ENCODE measurements around the gene EIF4E.

Gene EIF4E

DNA sequence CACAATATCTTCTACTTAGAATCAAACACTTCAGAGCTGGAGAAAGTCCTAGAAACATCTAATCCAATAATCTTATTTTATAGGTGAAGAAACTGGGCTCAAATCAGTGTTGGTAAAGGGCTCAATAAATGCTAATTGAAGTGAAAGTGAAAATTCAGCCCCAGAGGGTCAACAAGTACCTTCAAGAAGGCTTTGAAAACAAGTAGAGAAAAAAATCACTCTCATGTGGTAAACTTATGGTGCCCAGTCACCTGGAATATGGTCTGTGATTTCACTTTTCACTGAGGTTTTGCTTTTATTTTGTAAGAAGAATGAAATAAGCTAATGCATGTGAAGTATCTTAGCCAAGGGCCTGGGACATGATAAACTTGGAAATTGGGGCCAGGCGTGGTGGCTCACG is 29.1 kb upstream of the EIF4E start:
- Histone ChIP-seq H3K27me3 (ENCODE audit: insufficient read depth, poor library complexity, severe bottlenecking) (no peaks in the 10 kb centered on the region), H3K4me3 (replicated peaks; ENCODE audit: insufficient read depth, low read length) (no peak overlapping the region), H3K27ac (replicated peaks) (no peak overlapping the region)
- TF ChIP-seq, protein P1, sequence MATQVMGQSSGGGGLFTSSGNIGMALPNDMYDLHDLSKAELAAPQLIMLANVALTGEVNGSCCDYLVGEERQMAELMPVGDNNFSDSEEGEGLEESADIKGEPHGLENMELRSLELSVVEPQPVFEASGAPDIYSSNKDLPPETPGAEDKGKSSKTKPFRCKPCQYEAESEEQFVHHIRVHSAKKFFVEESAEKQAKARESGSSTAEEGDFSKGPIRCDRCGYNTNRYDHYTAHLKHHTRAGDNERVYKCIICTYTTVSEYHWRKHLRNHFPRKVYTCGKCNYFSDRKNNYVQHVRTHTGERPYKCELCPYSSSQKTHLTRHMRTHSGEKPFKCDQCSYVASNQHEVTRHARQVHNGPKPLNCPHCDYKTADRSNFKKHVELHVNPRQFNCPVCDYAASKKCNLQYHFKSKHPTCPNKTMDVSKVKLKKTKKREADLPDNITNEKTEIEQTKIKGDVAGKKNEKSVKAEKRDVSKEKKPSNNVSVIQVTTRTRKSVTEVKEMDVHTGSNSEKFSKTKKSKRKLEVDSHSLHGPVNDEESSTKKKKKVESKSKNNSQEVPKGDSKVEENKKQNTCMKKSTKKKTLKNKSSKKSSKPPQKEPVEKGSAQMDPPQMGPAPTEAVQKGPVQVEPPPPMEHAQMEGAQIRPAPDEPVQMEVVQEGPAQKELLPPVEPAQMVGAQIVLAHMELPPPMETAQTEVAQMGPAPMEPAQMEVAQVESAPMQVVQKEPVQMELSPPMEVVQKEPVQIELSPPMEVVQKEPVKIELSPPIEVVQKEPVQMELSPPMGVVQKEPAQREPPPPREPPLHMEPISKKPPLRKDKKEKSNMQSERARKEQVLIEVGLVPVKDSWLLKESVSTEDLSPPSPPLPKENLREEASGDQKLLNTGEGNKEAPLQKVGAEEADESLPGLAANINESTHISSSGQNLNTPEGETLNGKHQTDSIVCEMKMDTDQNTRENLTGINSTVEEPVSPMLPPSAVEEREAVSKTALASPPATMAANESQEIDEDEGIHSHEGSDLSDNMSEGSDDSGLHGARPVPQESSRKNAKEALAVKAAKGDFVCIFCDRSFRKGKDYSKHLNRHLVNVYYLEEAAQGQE (IDR thresholded peaks at IDR 0.05; ENCODE audit: insufficient replicate concordance, low read depth): no peak
- TF ChIP-seq SPI1 (IDR thresholded peaks at IDR 0.05; ENCODE audit: borderline replicate concordance, low read depth): no peak
- TF ChIP-seq POLR2AphosphoS5 (IDR thresholded peaks at IDR 0.05; ENCODE audit: low read depth): no peak
- TF ChIP-seq GABPA (IDR thresholded peaks at IDR 0.05; ENCODE audit: low read depth): no peak
- TF ChIP-seq, protein P2, sequence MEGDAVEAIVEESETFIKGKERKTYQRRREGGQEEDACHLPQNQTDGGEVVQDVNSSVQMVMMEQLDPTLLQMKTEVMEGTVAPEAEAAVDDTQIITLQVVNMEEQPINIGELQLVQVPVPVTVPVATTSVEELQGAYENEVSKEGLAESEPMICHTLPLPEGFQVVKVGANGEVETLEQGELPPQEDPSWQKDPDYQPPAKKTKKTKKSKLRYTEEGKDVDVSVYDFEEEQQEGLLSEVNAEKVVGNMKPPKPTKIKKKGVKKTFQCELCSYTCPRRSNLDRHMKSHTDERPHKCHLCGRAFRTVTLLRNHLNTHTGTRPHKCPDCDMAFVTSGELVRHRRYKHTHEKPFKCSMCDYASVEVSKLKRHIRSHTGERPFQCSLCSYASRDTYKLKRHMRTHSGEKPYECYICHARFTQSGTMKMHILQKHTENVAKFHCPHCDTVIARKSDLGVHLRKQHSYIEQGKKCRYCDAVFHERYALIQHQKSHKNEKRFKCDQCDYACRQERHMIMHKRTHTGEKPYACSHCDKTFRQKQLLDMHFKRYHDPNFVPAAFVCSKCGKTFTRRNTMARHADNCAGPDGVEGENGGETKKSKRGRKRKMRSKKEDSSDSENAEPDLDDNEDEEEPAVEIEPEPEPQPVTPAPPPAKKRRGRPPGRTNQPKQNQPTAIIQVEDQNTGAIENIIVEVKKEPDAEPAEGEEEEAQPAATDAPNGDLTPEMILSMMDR (IDR thresholded peaks at IDR 0.05; ENCODE audit: insufficient read depth, low read length): no peak
- DNase-seq (ENCODE audit: low read depth in 1 of 2, low spot score in 1 of 2): no peak

DNA sequence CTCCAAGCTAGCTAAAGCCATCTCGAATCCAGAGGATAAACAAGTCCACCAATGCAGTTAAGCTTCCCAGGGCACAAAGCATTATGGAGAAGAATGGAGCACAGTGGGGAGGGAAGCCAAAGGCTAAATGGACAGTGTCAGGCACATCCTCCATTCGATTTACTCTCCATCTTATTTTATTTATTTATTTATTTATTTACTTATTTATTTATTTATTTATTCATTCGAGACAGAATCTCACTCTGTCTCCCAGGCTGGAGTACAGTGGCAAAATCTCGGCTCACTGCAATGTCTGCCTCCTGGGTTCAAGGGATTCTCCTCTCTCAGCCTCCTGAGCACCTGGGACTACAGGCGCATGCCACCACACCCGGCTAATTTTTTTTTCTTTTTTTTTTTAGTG is 26.3 kb upstream of the EIF4E start:
- no peaks in the 10 kb centered on the region for H3K27me3 ChIP-seq (ENCODE audit: insufficient read depth, poor library complexity, severe bottlenecking)
- no peak overlapping the region for H3K27ac ChIP-seq (replicated peaks)
- no peak overlapping the region for H3K4me3 ChIP-seq (replicated peaks; ENCODE audit: insufficient read depth, low read length)
- DNase-seq (ENCODE audit: low read depth in 1 of 2, low spot score in 1 of 2): no peak
- no peak for TF ChIP-seq POLR2AphosphoS5 (IDR thresholded peaks at IDR 0.05; ENCODE audit: low read depth)

DNA sequence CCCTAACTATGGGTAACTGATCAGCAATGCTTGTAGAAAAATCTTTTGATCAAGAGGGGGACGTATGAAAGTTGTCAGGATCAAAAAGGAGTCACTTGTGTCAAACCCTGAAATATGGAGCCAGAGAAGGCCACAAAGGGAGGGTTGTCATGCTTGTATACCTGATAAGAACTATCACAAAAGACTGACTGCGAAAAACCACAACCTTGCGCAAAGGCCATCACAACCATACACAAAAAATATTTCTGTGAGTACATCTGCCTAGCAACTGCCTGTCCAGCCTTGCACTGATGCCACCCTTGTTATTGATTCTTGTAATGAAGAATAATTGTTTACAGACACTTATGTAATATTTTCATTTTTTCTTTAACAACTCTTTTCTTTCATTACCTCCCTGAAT is 22.8 kb upstream of the EIF4E start:
- H3K27ac ChIP-seq (replicated peaks): no peak overlapping the region
- TF ChIP-seq, protein P1 (IDR thresholded peaks at IDR 0.05; ENCODE audit: insufficient replicate concordance, low read depth): no peak
- TF ChIP-seq, protein P2 (IDR thresholded peaks at IDR 0.05; ENCODE audit: insufficient read depth, low read length): no peak
- no peak for TF ChIP-seq GABPA (IDR thresholded peaks at IDR 0.05; ENCODE audit: low read depth)
- no peak overlapping the region for H3K4me3 ChIP-seq (replicated peaks; ENCODE audit: insufficient read depth, low read length)
- no peak for DNase-seq (ENCODE audit: low read depth in 1 of 2, low spot score in 1 of 2)
- H3K27me3 ChIP-seq (ENCODE audit: insufficient read depth, poor library complexity, severe bottlenecking): no peaks in the 10 kb centered on the region

DNA sequence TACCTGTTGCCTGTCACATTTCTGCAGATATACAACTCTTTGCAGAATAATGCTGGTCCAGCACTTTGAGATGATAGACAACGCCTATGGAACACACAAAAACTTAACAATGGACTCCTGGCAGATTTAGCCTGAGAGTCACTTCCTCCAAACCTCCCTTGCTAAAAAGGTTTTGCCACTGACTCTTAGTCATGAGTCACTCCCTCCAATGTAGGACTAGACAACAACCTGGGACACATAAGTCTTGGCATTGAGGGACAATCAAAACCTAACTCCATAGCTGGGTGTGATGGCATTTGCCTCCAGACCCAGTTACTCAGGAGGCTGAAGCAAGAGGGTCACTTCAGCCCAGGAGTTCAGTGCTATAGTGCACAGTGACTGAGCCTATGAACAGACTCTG is 22.0 kb upstream of the EIF4E start:
- Histone ChIP-seq H3K27me3 (ENCODE audit: insufficient read depth, poor library complexity, severe bottlenecking) (no peaks in the 10 kb centered on the region), H3K4me3 (replicated peaks; ENCODE audit: insufficient read depth, low read length) (no peak overlapping the region), H3K27ac (replicated peaks) (no peak overlapping the region)
- no peak for TF ChIP-seq GABPA (IDR thresholded peaks at IDR 0.05; ENCODE audit: low read depth)
- TF ChIP-seq SPI1 (IDR thresholded peaks at IDR 0.05; ENCODE audit: borderline replicate concordance, low read depth): no peak
- TF ChIP-seq POLR2AphosphoS5 (IDR thresholded peaks at IDR 0.05; ENCODE audit: low read depth): no peak
- TF ChIP-seq, protein P1 (IDR thresholded peaks at IDR 0.05; ENCODE audit: insufficient replicate concordance, low read depth): no peak
- TF ChIP-seq, protein P2 (IDR thresholded peaks at IDR 0.05; ENCODE audit: insufficient read depth, low read length): no peak
- DNase-seq (ENCODE audit: low read depth in 1 of 2, low spot score in 1 of 2): no peak

Data from HL-60 (cell line).